Tibial nerve (tissue), 4 donors: ENCODE results near the gene AADAC. TPM values are rescaled to one million over a fixed set of nuclear protein-coding genes. Genes with fewer than 3 reads are reported as not detected.
"Not testable (repeated sequence)": the region's sequence is repeated elsewhere in the genome, so short reads cannot be mapped to it uniquely, and the experiment has no call there.

ENCODE experiments used
- DNase-seq, 2 donors: peaks; one replicate each; pipeline ENCODE4 v3.0.0-alpha.2; 2019; ENCODE audit warnings: low spot score in 2 of 2
- H3K27ac ChIP-seq, 4 donors: fragments of 200-600 bp; sonication (generic) in 3 of 4; one replicate each; pipeline ENCODE4 v1.5.1; 2017 to 2019; ENCODE audit warnings: mild to moderate bottlenecking in 1 of 4
- H3K27me3 ChIP-seq, 2 donors: fragments of 200-600 bp; sonication (generic) in 1 of 2; one replicate each; pipeline versions ENCODE4 v1.5.1 to v1.6.0; 2017 to 2019
- H3K36me3 ChIP-seq, 3 donors: fragments of 200-600 bp; sonication (generic); one replicate each; pipeline ENCODE4 v1.5.1; 2018 to 2019
- H3K4me1 ChIP-seq, 4 donors: fragments of 200-600 bp; sonication (generic) in 3 of 4; one replicate each; pipeline ENCODE4 v1.5.1; 2017 to 2019
- H3K4me3 ChIP-seq, 4 donors: fragments of 200-600 bp; sonication (generic) in 3 of 4; one replicate each; pipeline ENCODE4 v1.5.1; 2017 to 2019; ENCODE audit warnings: mild to moderate bottlenecking in 1 of 4, moderate library complexity in 1 of 4
- H3K9me3 ChIP-seq, 4 donors: fragments of 200-600 bp; sonication (generic) in 3 of 4; one replicate each; pipeline ENCODE4 v1.5.1; 2017 to 2019
- EP300 ChIP-seq, 2 donors: sonication (generic); formaldehyde crosslinking; IDR thresholded peaks; one replicate each; pipeline ENCODE4 v1.6.1; 2017; ENCODE audit warnings: antibody characterized with exemption in 2 of 2, mild to moderate bottlenecking in 1 of 2
- POLR2A ChIP-seq, 2 donors: fragments of 450-650 bp; IDR thresholded peaks; one replicate each; pipeline ENCODE4 v1.6.1; 2017; ENCODE audit warnings: antibody characterized with exemption in 2 of 2, mild to moderate bottlenecking in 2 of 2, moderate library complexity in 2 of 2
- WGBS, 2 donors: methylation state at CpG; one replicate each; pipeline ENCODE4 v1.1.5; 2018; 5-methylcytosine and 5-hydroxymethylcytosine counted together
- total RNA-seq, 4 donors: library from RNA; depleted of rRNA; stranded (reverse); fragments of >200 nt; gene quantifications; one replicate each; pipeline ENCODE4 v1.1.0, GENCODE V29; 2016
- TF ChIP-seq, protein P1 (sequence below), 5 experiments: fragments of 200-600 bp in 3 of 5; fragments of 450-650 bp in 2 of 5; sonication (generic) in 3 of 5; IDR thresholded peaks; one replicate each; pipeline ENCODE4 v1.5.1; 2016 to 2019; ENCODE audit warnings: antibody characterized with exemption in 5 of 5, mild to moderate bottlenecking in 3 of 5, moderate library complexity in 2 of 5

AADAC gene
- total RNA-seq, 4 donors from 2014 or later, result not detected

DNA sequence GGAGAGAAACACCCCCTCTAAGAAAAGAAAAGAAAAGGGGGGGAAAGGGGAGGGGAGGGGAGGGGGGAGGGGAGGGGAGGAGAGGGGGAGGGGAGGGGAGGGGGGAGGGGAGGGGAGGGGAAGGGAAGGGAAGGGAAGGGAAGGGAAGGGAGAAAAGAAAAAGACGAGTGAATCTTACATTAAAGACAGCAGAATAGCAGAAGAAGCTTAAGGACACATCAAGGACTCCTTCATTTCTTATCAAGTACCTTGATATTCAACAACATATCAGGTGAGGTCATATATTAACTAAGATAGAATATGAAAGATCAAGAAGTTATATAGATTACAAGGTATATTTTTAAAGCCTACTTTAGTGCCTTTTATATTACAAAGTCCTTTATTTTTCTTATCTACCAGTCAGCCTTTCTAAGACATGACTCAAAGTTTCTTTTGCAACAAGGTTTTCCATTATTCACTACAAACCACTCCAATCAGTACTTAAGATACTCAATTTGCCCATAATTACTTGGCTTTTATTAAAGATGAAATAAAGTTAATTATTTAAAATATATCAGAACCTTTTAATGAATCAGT lies 17.7 kb upstream of the AADAC start:
- no peaks in the 10 kb centered on the region for H3K36me3 ChIP-seq
- H3K27me3 ChIP-seq, result no peaks in the 10 kb centered on the region
- WGBS, 2 donors, result 56 to 79% methylated on average over 1 of the region's 1 CpG
- no peak overlapping the region for H3K27ac ChIP-seq
- H3K4me3 ChIP-seq, result no peak overlapping the region
- TF ChIP-seq EP300 (IDR thresholded peaks at IDR 0.05), result no peak
- no peak for TF ChIP-seq POLR2A (IDR thresholded peaks at IDR 0.05)
- H3K4me1 ChIP-seq, result peaks cover 0 to 3% (median 0%) of the 10 kb centered on the region in 4 donors
- no peaks in the 10 kb centered on the region for H3K9me3 ChIP-seq
- no peak for DNase-seq

- H3K27me3 ChIP-seq, result no peaks in the 10 kb centered on the region
- no peak for TF ChIP-seq POLR2A (IDR thresholded peaks at IDR 0.05)
- TF ChIP-seq, protein P1, sequence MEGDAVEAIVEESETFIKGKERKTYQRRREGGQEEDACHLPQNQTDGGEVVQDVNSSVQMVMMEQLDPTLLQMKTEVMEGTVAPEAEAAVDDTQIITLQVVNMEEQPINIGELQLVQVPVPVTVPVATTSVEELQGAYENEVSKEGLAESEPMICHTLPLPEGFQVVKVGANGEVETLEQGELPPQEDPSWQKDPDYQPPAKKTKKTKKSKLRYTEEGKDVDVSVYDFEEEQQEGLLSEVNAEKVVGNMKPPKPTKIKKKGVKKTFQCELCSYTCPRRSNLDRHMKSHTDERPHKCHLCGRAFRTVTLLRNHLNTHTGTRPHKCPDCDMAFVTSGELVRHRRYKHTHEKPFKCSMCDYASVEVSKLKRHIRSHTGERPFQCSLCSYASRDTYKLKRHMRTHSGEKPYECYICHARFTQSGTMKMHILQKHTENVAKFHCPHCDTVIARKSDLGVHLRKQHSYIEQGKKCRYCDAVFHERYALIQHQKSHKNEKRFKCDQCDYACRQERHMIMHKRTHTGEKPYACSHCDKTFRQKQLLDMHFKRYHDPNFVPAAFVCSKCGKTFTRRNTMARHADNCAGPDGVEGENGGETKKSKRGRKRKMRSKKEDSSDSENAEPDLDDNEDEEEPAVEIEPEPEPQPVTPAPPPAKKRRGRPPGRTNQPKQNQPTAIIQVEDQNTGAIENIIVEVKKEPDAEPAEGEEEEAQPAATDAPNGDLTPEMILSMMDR (IDR thresholded peaks at IDR 0.05), result no peak
- no peak for TF ChIP-seq EP300 (IDR thresholded peaks at IDR 0.05)
- peaks cover 0 to 3% (median 0%) of the 10 kb centered on the region in 4 donors for H3K4me1 ChIP-seq
- no peaks in the 10 kb centered on the region for H3K9me3 ChIP-seq
- H3K27ac ChIP-seq, result no peak overlapping the region
- 75 to 81% methylated on average over 2 of the region's 2 CpGs for WGBS, 2 donors
- H3K4me3 ChIP-seq, result no peak overlapping the region
- no peaks in the 10 kb centered on the region for H3K36me3 ChIP-seq
- no peak for DNase-seq
Observed at GRCh38 chr3:151798466-151798865, 15.4 kb upstream of the AADAC start.

GRCh38 chr3:151800431-151800830 lies 13.5 kb upstream of the AADAC start:
- Histone ChIP-seq H3K9me3 (no peaks in the 10 kb centered on the region), H3K4me3 (no peak overlapping the region), H3K36me3 (no peaks in the 10 kb centered on the region), H3K4me1 (peaks cover 0 to 3% (median 0%) of the 10 kb centered on the region in 4 donors), H3K27me3 (no peaks in the 10 kb centered on the region), H3K27ac (no peak overlapping the region)
- 44 to 51% methylated on average over 2 of the region's 2 CpGs for WGBS, 2 donors
- no peak for DNase-seq
- TF ChIP-seq POLR2A (IDR thresholded peaks at IDR 0.05) (no peak), EP300 (IDR thresholded peaks at IDR 0.05) (no peak)
- TF ChIP-seq, protein P1 (IDR thresholded peaks at IDR 0.05), result no peak

- peaks cover 0 to 12% (median 0%) of the 10 kb centered on the region in 4 donors for H3K9me3 ChIP-seq
- DNase-seq, result no peak
- H3K27me3 ChIP-seq, result no peaks in the 10 kb centered on the region
- WGBS, 2 donors, result 24 to 33% methylated on average over 1 of the region's 1 CpG
- no peak for TF ChIP-seq EP300 (IDR thresholded peaks at IDR 0.05)
- no peak for TF ChIP-seq POLR2A (IDR thresholded peaks at IDR 0.05)
- H3K27ac ChIP-seq, result no peak overlapping the region
- H3K4me3 ChIP-seq, result no peak overlapping the region
- no peaks in the 10 kb centered on the region for H3K36me3 ChIP-seq
- peaks cover 0 to 3% (median 0%) of the 10 kb centered on the region in 4 donors for H3K4me1 ChIP-seq
Observed at GRCh38 chr3:151804267-151804666, 9.6 kb upstream of the AADAC start.

GRCh38 chr3:151806838-151807237 lies 7.1 kb upstream of the AADAC start:
- no peak overlapping the region for H3K4me3 ChIP-seq
- WGBS, 2 donors, result 92% methylated on average over 15 of the region's 15 CpGs
- no peak for DNase-seq
- TF ChIP-seq EP300 (IDR thresholded peaks at IDR 0.05) (no peak), POLR2A (IDR thresholded peaks at IDR 0.05) (no peak)
- TF ChIP-seq, protein P1 (IDR thresholded peaks at IDR 0.05), result no peak
- H3K9me3 ChIP-seq, result peaks cover 0 to 13% (median 0%) of the 10 kb centered on the region in 4 donors
- no peak overlapping the region for H3K27ac ChIP-seq
- no peaks in the 10 kb centered on the region for H3K4me1 ChIP-seq
- H3K36me3 ChIP-seq, result no peaks in the 10 kb centered on the region
- H3K27me3 ChIP-seq, result no peaks in the 10 kb centered on the region

DNA sequence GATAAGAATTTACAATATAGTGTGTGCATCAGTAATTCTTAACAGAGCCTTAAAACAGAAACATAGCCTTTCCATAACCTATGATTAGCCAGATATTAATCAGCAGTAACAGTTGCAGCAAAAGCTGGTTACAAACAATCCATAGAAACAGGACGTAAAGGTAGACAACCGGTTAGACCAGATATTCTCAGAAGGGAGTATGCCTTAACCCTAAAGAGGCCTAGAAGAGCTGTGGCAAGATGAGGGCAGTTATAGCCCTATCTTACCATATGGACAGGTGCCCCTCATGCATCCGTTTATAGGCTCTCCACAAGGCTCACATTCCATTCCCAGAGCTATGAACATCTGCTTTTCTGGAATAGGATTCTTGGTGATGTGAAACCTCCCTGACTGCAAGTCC lies 5.0 kb upstream of the AADAC start:
- 84 to 88% methylated on average over 3 of the region's 3 CpGs for WGBS, 2 donors
- not testable (repeated sequence) for DNase-seq, H3K27me3 ChIP-seq, H3K27ac ChIP-seq, H3K36me3 ChIP-seq, H3K4me1 ChIP-seq, H3K4me3 ChIP-seq
- peaks cover 0 to 13% (median 0%) of the 10 kb centered on the region in 4 donors for H3K9me3 ChIP-seq
